ENCODE measurements around the gene IL5. TPM values are rescaled to one million over a fixed set of nuclear protein-coding genes. Genes with fewer than 3 reads are reported as not detected.
A peak's percentile ranks its signal among the peaks of the same experiment; 100 is the strongest.

The IL5 gene
- total and polyA plus RNA-seq, 2 of the 13 experiments (the other 11 are each of a cell fraction or from before 2014, with no cell fraction given) = not detected

GRCh38 chr5:132501961-132502931 is 41.1 kb downstream of the IL5 start (continued):
- TF ChIP-seq FOXA1 (IDR thresholded peaks at IDR 0.05) = no peak
- peak; percentile 88 for TF ChIP-seq FOXA1 (CRISPR knock-in tag; IDR thresholded peaks at IDR 0.05)
- TF ChIP-seq TP53 (CRISPR knock-in tag; conservative IDR thresholded peaks at IDR 0.05) = no peak
- peak; percentile 59 for TF ChIP-seq PATZ1 (CRISPR knock-in tag; IDR thresholded peaks at IDR 0.05)
- TF ChIP-seq THAP7 (CRISPR knock-in tag; IDR thresholded peaks at IDR 0.05) = peak; percentile 43; the same call in 1 of the 2 replicates
- TF ChIP-seq RBM39 (IDR thresholded peaks at IDR 0.05; ENCODE audit: low read depth, low read length, poor library complexity, severe bottlenecking) = no peak
- TF ChIP-seq TRIM24 (CRISPR knock-in tag; IDR thresholded peaks at IDR 0.05) = 0 out of 2 replicates have a peak, but pooled peaks have one; percentile 15
- no peak; the same call in 1 of the 2 replicates for TF ChIP-seq GABPB1 (CRISPR knock-in tag; IDR thresholded peaks at IDR 0.05)
- TF ChIP-seq ARID5B (CRISPR knock-in tag; IDR thresholded peaks at IDR 0.05) = peak; percentile 77
- 0 out of 2 replicates have a peak, but pooled peaks have one; percentile 75 for TF ChIP-seq RXRA (CRISPR knock-in tag; IDR thresholded peaks at IDR 0.05)
- no peak for TF ChIP-seq ZNF44 (CRISPR knock-in tag; IDR thresholded peaks at IDR 0.05)
- no peak for TF ChIP-seq ZNF614 (CRISPR knock-in tag; IDR thresholded peaks at IDR 0.05; ENCODE audit: borderline replicate concordance)
- TF ChIP-seq RARG (CRISPR knock-in tag; IDR thresholded peaks at IDR 0.05; ENCODE audit: low read depth) = no peak
- TF ChIP-seq ZHX1 (CRISPR knock-in tag; IDR thresholded peaks at IDR 0.05; ENCODE audit: low read depth) = no peak
- TF ChIP-seq NFKBIZ (CRISPR knock-in tag; IDR thresholded peaks at IDR 0.05) = no peak
- no peak for TF ChIP-seq PAX8 (CRISPR knock-in tag; IDR thresholded peaks at IDR 0.05; ENCODE audit: borderline replicate concordance)
- no peak for TF ChIP-seq ZNF724P (CRISPR knock-in tag; IDR thresholded peaks at IDR 0.05; ENCODE audit: borderline replicate concordance)

All from HepG2 (cell line).